Uterus (tissue), 2 donors: Measurements from ENCODE around the gene MTMR11.

Experiments used
- POLR2A ChIP-seq, 2 donors: fragments of 450-650 bp; IDR thresholded peaks; one replicate each; pipeline ENCODE4 v1.6.1; 2016; ENCODE audit warnings: antibody characterized with exemption in 2 of 2, mild to moderate bottlenecking in 1 of 2, moderate library complexity in 1 of 2
- TF ChIP-seq, protein P1 (sequence below), 4 experiments: fragments of 200-600 bp in 2 of 4; fragments of 450-650 bp in 2 of 4; sonication (generic) in 2 of 4; IDR thresholded peaks; one replicate each; pipeline ENCODE4 v1.5.1; 2016 to 2019; ENCODE audit warnings: antibody characterized with exemption in 4 of 4, mild to moderate bottlenecking in 2 of 4, moderate library complexity in 1 of 4

- no peak for TF ChIP-seq POLR2A (IDR thresholded peaks at IDR 0.05)
- TF ChIP-seq, protein P1, sequence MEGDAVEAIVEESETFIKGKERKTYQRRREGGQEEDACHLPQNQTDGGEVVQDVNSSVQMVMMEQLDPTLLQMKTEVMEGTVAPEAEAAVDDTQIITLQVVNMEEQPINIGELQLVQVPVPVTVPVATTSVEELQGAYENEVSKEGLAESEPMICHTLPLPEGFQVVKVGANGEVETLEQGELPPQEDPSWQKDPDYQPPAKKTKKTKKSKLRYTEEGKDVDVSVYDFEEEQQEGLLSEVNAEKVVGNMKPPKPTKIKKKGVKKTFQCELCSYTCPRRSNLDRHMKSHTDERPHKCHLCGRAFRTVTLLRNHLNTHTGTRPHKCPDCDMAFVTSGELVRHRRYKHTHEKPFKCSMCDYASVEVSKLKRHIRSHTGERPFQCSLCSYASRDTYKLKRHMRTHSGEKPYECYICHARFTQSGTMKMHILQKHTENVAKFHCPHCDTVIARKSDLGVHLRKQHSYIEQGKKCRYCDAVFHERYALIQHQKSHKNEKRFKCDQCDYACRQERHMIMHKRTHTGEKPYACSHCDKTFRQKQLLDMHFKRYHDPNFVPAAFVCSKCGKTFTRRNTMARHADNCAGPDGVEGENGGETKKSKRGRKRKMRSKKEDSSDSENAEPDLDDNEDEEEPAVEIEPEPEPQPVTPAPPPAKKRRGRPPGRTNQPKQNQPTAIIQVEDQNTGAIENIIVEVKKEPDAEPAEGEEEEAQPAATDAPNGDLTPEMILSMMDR (IDR thresholded peaks at IDR 0.05): no peak
Observed at GRCh38 chr1:149884433-149885338, 52.0 kb downstream of the MTMR11 start.
